Motor neuron (in vitro differentiated cells): ENCODE data around the gene SYNDIG1L. TPM values are rescaled to one million over a fixed set of nuclear protein-coding genes. Genes with fewer than 3 reads are reported as not detected.
"Not testable (repeated sequence)": the region's sequence is repeated elsewhere in the genome, so short reads cannot be mapped to it uniquely, and the experiment has no call there.

Experiments
- ATAC-seq, 8 experiments: fragments of 200-7000 bp; cut with Tn5 transposase; replicated peaks in 6 of 8; 2 replicates each; pipeline ENCODE4 v1.8.0; 2021; ENCODE audit warnings: mild to moderate bottlenecking in 8 of 8, moderate library complexity in 8 of 8
- H3K27ac ChIP-seq, 2 donors: fragments of 250-450 bp; sonication (Bioruptor Pico); 2 replicates each; pipeline ENCODE4 v1.9.0; 2021; ENCODE audit warnings: antibody characterized with exemption in 2 of 2, mild to moderate bottlenecking in 2 of 2, moderate library complexity in 1 of 2
- H3K4me1 ChIP-seq, 2 donors: fragments of 250-450 bp; sonication (Bioruptor Pico); replicated peaks in 1 of 2; 2 replicates each; pipeline ENCODE4 v1.6.1; 2021; ENCODE audit warnings: antibody characterized with exemption in 2 of 2, mild to moderate bottlenecking in 2 of 2, moderate library complexity in 1 of 2
- H3K4me3 ChIP-seq, 5 donors: fragments of 250-450 bp; sonication (Bioruptor Pico); 2 replicates each; pipeline ENCODE4 v1.9.0; 2021; ENCODE audit warnings: antibody characterized with exemption in 5 of 5, mild to moderate bottlenecking in 5 of 5, moderate library complexity in 4 of 5
- WGBS, 10 experiments: fragments of 450-650 bp; shearing (Covaris generic); methylation state at CpG; one replicate each; pipeline ENCODE4 v1.0.0; 2022; 5-methylcytosine and 5-hydroxymethylcytosine counted together
- in situ Hi-C, 9 experiments: fragments of 400-800 bp; cut with MboI; loops; one replicate each; pipeline ENCODE4 v1.15.0; 2021; ENCODE audit warnings: low sequenced_read_pairs in 9 of 9, low pct_unique_long_range_greater_than_20kb in 2 of 9; ENCODE audit not compliant: unreplicated experiment in 9 of 9
- total RNA-seq, 8 experiments: library from RNA; unstranded; fragments of 300-600 nt; gene quantifications; 2 replicates each; pipeline versions ENCODE4 v1.2.3 to v1.2.4, GENCODE V29; 2022

SYNDIG1L gene
- total RNA-seq, 8 experiments from 2014 or later = 0.17 to 0.71 (median 0.33) TPM; not detected in 3

- no peak overlapping the region for H3K4me3 ChIP-seq
- in situ Hi-C loops = loop anchor here in 1 of 9 experiments (25.0 kb wide), 1 partner anchor 95 kb away; no protein-coding TSS in a partner anchor
- WGBS, 10 experiments = 17 to 100% (median 70%) methylated on average over 1 to 3 of the region's 4 CpGs; no CpG with 5 or more reads in 4 of the 10 experiments
- ATAC-seq = no peak
- peak overlapping the region; percentile 33 to 72 for H3K27ac ChIP-seq
- H3K4me1 ChIP-seq = peaks cover 5 to 18% of the 10 kb centered on the region in 2 donors
Measured at GRCh38 chr14:74457565-74457895, 31.5 kb upstream of the SYNDIG1L start.

GRCh38 chr14:74456684-74457564 lies 30.9 kb upstream of the SYNDIG1L start:
- no peak overlapping the region for H3K4me3 ChIP-seq
- peak in 5 of 8 experiments; percentile 73 to 94 (median 81) for ATAC-seq
- 0 to 84% (median 73%) methylated on average over 1 to 9 of the region's 17 CpGs for WGBS, 10 experiments
- in situ Hi-C loops = loop anchor here in 1 of 9 experiments (25.0 kb wide), 1 partner anchor 95 kb away; no protein-coding TSS in a partner anchor
- peaks cover 5 to 18% of the 10 kb centered on the region in 2 donors for H3K4me1 ChIP-seq
- H3K27ac ChIP-seq = peak overlapping the region; percentile 33 to 72

DNA sequence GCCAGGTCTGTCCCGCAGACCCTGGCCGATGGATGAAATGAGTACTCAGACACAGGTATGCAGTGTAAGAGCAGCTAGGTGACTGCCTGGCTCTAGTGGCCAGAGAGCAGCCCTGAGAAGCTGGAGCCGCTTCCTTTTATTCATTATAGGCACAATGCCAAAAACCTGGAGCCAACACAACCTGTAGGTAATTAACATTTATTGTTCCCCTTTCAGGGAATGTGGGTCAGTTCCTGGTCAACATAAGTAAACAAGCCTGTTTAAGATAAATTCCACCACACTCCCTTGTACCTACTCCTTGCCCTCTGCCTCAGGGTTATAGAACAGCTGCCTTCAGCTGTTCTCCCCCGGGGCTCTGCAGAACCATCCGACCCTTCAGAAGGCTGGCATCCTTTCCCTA lies 28.4 kb upstream of the SYNDIG1L start:
- H3K4me1 ChIP-seq, ATAC-seq, H3K27ac ChIP-seq, H3K4me3 ChIP-seq: not testable (repeated sequence)
- WGBS, 10 experiments = 63 to 88% (median 69%) methylated on average over 2 to 5 of the region's 5 CpGs; no CpG with 5 or more reads in 4 of the 10 experiments
- in situ Hi-C loops = loop anchor here in 1 of 9 experiments (25.0 kb wide), 1 partner anchor 92 kb away; no protein-coding TSS in a partner anchor

GRCh38 chr14:74444866-74445265 lies 18.9 kb upstream of the SYNDIG1L start:
- no peak overlapping the region for H3K27ac ChIP-seq
- in situ Hi-C loops = no loop called here
- peak in 3 of 8 experiments; percentile 38 to 85 (median 81) for ATAC-seq
- H3K4me3 ChIP-seq = no peak overlapping the region
- H3K4me1 ChIP-seq = no peaks in the 10 kb centered on the region
- 0 to 60% (median 25%) methylated on average over 1 to 3 of the region's 3 CpGs; no CpG with 5 or more reads in 1 of the 10 experiments for WGBS, 10 experiments

DNA sequence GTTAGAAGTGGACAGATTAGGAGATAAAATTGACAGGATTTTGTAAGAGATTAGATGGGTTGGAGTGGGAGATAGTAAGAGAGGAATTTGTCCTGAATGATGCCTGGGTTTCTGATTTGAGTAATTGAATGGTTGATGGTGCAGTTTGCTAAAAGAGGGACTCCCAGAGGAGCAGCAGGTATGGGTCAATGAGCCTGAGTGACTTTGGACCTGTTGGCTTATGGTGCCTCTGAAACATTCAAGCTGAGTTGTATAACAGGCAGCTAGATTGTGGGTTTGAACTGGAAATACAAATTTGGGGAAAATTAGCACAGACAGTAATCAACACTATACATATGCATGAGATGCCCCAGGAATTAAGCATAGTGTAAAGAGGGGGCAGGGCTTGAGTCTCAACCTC lies 16.7 kb upstream of the SYNDIG1L start:
- in situ Hi-C loops = no loop called here
- Histone ChIP-seq H3K27ac (no peak overlapping the region), H3K4me3 (no peak overlapping the region), H3K4me1 (no peaks in the 10 kb centered on the region)
- ATAC-seq = no peak

DNA sequence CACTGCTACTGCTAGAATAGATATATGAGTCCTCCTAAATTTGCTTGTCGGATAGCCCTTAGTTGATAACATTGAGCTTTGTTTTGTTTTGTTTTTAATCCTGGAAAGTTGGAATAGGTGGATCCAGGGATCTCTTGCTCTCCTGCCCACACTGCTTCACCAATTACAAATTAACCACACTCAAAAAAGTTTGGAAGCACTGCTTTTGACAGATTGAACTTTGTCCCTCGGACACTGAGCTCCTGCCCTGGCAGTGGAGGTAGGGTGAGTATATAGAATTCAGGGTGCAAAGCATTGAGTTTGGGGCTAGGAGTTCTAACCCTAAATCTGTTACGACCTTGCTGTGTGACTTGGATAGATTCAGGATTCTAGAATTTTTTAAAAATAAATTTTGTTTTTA lies 15.1 kb upstream of the SYNDIG1L start:
- WGBS, 10 experiments = 28 to 93% (median 75%) methylated on average over 1 to 2 of the region's 3 CpGs; no CpG with 5 or more reads in 1 of the 10 experiments
- no peak overlapping the region for H3K4me3 ChIP-seq
- H3K4me1 ChIP-seq = no peaks in the 10 kb centered on the region
- ATAC-seq = no peak
- in situ Hi-C loops = no loop called here
- no peak overlapping the region for H3K27ac ChIP-seq

DNA sequence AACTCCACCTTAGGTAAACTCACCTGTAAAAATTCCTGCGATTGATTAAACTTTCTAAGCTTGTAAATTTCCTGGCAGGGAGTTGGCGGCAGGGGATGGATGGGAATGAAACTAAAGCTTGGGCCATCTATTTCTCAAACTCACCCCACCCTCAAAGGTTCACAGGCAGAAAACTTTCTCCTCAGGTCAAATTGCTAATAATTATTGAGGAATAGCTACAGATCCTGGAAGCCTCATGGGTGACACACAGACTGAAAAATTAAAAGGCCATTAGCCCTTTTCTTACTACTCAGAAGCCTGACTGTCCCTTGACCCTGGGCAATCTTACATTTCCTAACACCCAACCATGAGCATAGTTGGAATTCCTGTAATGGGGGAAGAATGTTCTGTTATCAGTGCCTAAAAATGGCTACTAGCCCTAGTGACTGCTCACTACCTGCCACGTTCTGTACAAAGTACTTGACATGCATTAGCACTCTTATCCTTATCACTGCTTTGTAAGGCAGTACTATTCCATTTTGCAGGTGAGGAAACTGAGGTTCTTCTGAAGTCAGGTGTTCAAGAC lies 12.4 kb upstream of the SYNDIG1L start:
- ATAC-seq = no peak
- Histone ChIP-seq H3K4me1 (no peaks in the 10 kb centered on the region), H3K4me3 (no peak overlapping the region), H3K27ac (no peak overlapping the region)
- 33 to 91% (median 65%) methylated on average over 1 to 3 of the region's 3 CpGs; no CpG with 5 or more reads in 1 of the 10 experiments for WGBS, 10 experiments
- in situ Hi-C loops = no loop called here

GRCh38 chr14:74437496-74438053 lies 11.6 kb upstream of the SYNDIG1L start:
- Histone ChIP-seq H3K4me3 (no peak overlapping the region), H3K4me1 (no peaks in the 10 kb centered on the region), H3K27ac (no peak overlapping the region)
- no peak for ATAC-seq
- in situ Hi-C loops = no loop called here
- 0 to 30% (median 21%) methylated on average over 1 to 3 of the region's 3 CpGs; no CpG with 5 or more reads in 1 of the 10 experiments for WGBS, 10 experiments

DNA sequence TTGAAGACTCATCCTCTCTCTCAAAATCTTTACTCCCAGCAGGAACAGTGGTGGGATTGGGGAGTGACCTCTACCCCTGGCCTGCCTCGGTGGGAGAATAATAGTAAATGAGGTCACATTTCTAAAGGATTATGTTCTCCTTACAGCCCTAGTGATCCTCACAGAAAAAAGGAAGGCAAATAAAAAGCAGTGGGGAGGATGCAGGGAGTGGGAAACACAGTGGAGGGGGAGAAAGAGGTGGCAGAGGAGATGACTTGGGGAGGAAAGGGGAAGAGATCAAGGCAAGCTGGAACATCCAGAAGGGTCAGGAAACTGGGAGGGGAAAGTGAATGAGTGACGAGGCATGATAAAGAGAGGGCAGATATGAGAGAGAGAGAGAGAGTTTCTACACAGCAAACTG lies 8.3 kb upstream of the SYNDIG1L start:
- no peaks in the 10 kb centered on the region for H3K4me1 ChIP-seq

GRCh38 chr14:74429991-74430390 lies 4.0 kb upstream of the SYNDIG1L start:
- in situ Hi-C loops = no loop called here
- ATAC-seq = no peak
- no peak overlapping the region for H3K27ac ChIP-seq
- WGBS, 10 experiments = 0 to 86% (median 83%) methylated on average over 1 to 3 of the region's 7 CpGs; no CpG with 5 or more reads in 3 of the 10 experiments
- no peaks in the 10 kb centered on the region for H3K4me1 ChIP-seq
- no peak overlapping the region for H3K4me3 ChIP-seq

More for the DNA sequence above, 8.3 kb upstream of the SYNDIG1L start:
- in situ Hi-C loops = no loop called here
- no peak for ATAC-seq
- H3K27ac ChIP-seq = no peak overlapping the region
- 0 to 50% (median 26%) methylated on average over 2 of the region's 2 CpGs; no CpG with 5 or more reads in 6 of the 10 experiments for WGBS, 10 experiments
- H3K4me3 ChIP-seq = no peak overlapping the region

GRCh38 chr14:74429221-74429691 lies 3.2 kb upstream of the SYNDIG1L start:
- 0 to 40% (median 30%) methylated on average over 1 to 2 of the region's 4 CpGs; no CpG with 5 or more reads in 7 of the 10 experiments for WGBS, 10 experiments
- H3K4me3 ChIP-seq = no peak overlapping the region
- no peaks in the 10 kb centered on the region for H3K4me1 ChIP-seq
- no peak overlapping the region for H3K27ac ChIP-seq
- ATAC-seq = no peak
- in situ Hi-C loops = no loop called here

DNA sequence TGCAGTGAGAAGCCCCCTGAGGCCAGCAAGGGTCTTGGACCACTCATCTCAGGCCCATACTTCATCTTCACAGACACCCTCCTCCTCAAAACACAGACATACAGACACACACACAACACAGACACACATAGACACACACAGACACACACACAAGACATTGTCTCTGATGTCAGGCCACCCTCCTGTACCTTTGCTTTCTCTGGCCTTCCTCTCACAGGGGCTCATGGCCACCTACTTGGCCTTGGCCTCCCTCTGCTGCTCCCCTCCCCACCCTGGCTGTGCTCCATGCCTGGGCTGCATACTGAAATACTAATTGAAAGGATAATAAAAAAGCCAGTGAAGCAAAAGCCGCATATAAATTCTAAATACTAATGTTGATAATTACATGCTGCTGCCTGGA lies 1.6 kb upstream of the SYNDIG1L start:
- ATAC-seq = no peak
- 36 to 100% (median 50%) methylated on average over 1 of the region's 1 CpG; no CpG with 5 or more reads in 5 of the 10 experiments for WGBS, 10 experiments
- in situ Hi-C loops = no loop called here
- Histone ChIP-seq H3K27ac (no peak overlapping the region), H3K4me3 (no peak overlapping the region), H3K4me1 (no peaks in the 10 kb centered on the region)
